ENCODE data around the gene CLRN3.

Gene CLRN3

DNA sequence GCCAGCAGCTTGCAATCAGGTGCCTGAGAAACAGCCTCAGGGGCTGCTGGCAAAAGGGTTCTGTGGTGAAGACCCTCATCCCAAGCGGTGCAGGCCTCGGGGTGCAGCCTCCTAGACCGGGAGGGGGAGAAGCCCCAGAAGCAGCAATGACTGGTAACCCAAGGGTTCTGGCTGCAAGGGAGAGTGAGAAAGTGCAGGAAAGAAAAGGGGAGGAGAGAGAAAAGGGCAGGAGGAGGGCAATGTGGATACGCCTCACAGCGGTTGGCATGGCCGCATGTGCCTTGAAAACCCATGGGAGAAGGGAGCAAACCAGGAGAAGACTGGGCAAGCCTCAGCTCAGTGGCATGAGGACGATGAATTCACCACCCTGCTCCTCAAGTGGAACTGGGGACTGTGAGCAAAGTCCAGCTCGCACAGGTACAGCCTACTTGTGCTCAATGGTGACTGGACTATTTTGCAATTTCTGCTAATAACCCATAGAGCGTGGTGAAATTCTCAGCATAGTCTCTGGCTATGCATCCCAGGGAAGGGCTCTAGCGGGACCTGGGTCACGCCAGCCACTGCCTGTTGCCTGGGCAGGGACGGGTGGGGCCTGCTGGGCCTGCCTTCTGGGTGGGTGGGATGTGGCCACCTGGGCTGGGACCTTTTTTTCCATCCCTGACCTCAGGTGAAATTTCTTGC, 6.2 kb downstream of the CLRN3 start:
- ChIA-PET POLR2A (no interaction called here), CTCF (interaction anchor here (0.6 kb wide), 2 partner anchors 114 to 1952 kb away, joined by 3 read pairs; no protein-coding TSS in a partner anchor)
- TF ChIP-seq BCL11A (tag by site-specific recombination; IDR thresholded peaks at IDR 0.05; ENCODE audit: low read depth), result no peak
- TF ChIP-seq ZNF571 (tag by site-specific recombination; IDR thresholded peaks at IDR 0.05), result no peak
- no peak for TF ChIP-seq ZNF214 (tag by site-specific recombination; IDR thresholded peaks at IDR 0.05; ENCODE audit: borderline replicate concordance)
- TF ChIP-seq ZNF549 (tag by site-specific recombination; IDR thresholded peaks at IDR 0.05), result no peak
- no peak for TF ChIP-seq ZNF560 (tag by site-specific recombination; IDR thresholded peaks at IDR 0.05; ENCODE audit: borderline replicate concordance)
- no peak for TF ChIP-seq ZNF658 (tag by site-specific recombination; IDR thresholded peaks at IDR 0.05)
- TF ChIP-seq RBAK (tag by site-specific recombination; IDR thresholded peaks at IDR 0.05), result no peak
- no peak for TF ChIP-seq ZNF529 (tag by site-specific recombination; IDR thresholded peaks at IDR 0.05; ENCODE audit: insufficient replicate concordance)
- no peak for TF ChIP-seq ZNF664 (tag by site-specific recombination; IDR thresholded peaks at IDR 0.05)
- TF ChIP-seq, protein P1, sequence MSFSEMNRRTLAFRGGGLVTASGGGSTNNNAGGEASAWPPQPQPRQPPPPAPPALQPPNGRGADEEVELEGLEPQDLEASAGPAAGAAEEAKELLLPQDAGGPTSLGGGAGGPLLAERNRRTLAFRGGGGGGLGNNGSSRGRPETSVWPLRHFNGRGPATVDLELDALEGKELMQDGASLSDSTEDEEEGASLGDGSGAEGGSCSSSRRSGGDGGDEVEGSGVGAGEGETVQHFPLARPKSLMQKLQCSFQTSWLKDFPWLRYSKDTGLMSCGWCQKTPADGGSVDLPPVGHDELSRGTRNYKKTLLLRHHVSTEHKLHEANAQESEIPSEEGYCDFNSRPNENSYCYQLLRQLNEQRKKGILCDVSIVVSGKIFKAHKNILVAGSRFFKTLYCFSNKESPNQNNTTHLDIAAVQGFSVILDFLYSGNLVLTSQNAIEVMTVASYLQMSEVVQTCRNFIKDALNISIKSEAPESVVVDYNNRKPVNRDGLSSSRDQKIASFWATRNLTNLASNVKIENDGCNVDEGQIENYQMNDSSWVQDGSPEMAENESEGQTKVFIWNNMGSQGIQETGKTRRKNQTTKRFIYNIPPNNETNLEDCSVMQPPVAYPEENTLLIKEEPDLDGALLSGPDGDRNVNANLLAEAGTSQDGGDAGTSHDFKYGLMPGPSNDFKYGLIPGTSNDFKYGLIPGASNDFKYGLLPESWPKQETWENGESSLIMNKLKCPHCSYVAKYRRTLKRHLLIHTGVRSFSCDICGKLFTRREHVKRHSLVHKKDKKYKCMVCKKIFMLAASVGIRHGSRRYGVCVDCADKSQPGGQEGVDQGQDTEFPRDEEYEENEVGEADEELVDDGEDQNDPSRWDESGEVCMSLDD (tag by site-specific recombination; IDR thresholded peaks at IDR 0.05), result no peak
- TF ChIP-seq, protein P2, sequence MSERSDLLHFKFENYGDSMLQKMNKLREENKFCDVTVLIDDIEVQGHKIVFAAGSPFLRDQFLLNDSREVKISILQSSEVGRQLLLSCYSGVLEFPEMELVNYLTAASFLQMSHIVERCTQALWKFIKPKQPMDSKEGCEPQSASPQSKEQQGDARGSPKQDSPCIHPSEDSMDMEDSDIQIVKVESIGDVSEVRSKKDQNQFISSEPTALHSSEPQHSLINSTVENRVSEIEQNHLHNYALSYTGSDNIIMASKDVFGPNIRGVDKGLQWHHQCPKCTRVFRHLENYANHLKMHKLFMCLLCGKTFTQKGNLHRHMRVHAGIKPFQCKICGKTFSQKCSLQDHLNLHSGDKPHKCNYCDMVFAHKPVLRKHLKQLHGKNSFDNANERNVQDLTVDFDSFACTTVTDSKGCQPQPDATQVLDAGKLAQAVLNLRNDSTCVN (tag by site-specific recombination; optimal IDR thresholded peaks at IDR 0.05), result no peak
- TF ChIP-seq, protein P3, sequence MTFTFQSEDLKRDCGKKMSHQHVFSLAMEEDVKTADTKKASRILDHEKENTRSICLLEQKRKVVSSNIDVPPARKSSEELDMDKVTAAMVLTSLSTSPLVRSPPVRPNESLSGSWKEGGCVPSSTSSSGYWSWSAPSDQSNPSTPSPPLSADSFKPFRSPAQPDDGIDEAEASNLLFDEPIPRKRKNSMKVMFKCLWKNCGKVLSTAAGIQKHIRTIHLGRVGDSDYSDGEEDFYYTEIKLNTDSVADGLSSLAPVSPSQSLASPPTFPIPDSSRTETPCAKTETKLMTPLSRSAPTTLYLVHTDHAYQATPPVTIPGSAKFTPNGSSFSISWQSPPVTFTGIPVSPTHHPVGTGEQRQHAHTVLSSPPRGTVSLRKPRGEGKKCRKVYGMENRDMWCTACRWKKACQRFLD (tag by site-specific recombination; IDR thresholded peaks at IDR 0.05), result no peak
- TF ChIP-seq SCRT2 (tag by site-specific recombination; IDR thresholded peaks at IDR 0.05), result no peak
- no peak for TF ChIP-seq ZNF426 (tag by site-specific recombination; IDR thresholded peaks at IDR 0.05)
- no peak for TF ChIP-seq GLIS1 (tag by site-specific recombination; IDR thresholded peaks at IDR 0.05)

DNA sequence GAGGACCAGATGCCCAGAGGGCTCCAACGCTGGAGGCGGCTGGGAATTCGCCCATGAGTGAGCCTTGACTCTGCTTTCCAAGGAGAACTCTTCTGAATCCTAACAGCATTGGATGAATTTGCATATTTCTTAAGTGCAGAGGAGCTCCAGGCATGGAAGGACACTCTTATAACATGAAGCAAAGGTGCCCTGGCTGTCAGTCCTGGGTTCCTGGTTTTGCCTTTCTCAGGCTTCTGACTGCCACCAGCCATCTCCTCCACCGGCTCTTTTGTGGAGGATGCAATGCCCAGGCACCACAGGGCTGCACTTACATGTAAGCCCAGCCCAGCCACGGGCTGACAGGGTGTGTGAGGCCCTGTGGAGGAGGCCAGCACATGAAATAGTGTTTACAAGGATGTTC, 8.2 kb downstream of the CLRN3 start:
- Histone ChIP-seq H3K9me3 (ENCODE audit: control insufficient read depth, insufficient read depth, low read depth, low read length) (no peaks in the 10 kb centered on the region), H3K27ac (ENCODE audit: extremely low read depth, low read depth, low read length) (no peak overlapping the region), H3K36me3 (ENCODE audit: control insufficient read depth in 2 of 2, insufficient read depth in 1 of 2, low read length in 2 of 2) (no peaks in the 10 kb centered on the region), H3K4me3 (ENCODE audit: low read depth, low read length) (no peak overlapping the region), H3K4me1 (ENCODE audit: control insufficient read depth, insufficient read depth, low read length) (no peaks in the 10 kb centered on the region)
- ChIA-PET CTCF (interaction anchor here (0.5 kb wide), 1 partner anchor 151 kb away, joined by 5 read pairs; no protein-coding TSS in a partner anchor), POLR2A (no interaction called here)
- TF ChIP-seq, protein P4, sequence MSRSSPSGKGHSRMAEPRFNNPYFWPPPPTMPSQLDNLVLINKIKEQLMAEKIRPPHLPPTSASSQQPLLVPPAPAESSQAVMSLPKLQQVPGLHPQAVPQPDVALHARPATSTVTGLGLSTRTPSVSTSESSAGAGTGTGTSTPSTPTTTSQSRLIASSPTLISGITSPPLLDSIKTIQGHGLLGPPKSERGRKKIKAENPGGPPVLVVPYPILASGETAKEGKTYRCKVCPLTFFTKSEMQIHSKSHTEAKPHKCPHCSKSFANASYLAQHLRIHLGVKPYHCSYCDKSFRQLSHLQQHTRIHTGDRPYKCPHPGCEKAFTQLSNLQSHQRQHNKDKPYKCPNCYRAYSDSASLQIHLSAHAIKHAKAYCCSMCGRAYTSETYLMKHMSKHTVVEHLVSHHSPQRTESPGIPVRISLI (tag by site-specific recombination; IDR thresholded peaks at IDR 0.05), result no peak
- TF ChIP-seq ZNF670 (tag by site-specific recombination; IDR thresholded peaks at IDR 0.05; ENCODE audit: low read depth) (no peak), GFI1B (tag by site-specific recombination; IDR thresholded peaks at IDR 0.05) (no peak)

More for the DNA sequence above, 6.2 kb downstream of the CLRN3 start:
- no peak overlapping the region for H3K4me3 ChIP-seq (ENCODE audit: low read depth, low read length)
- H3K27ac ChIP-seq (ENCODE audit: extremely low read depth, low read depth, low read length), result no peak overlapping the region
- no peaks in the 10 kb centered on the region for H3K9me3 ChIP-seq (ENCODE audit: control insufficient read depth, insufficient read depth, low read depth, low read length)
- no peaks in the 10 kb centered on the region for H3K4me1 ChIP-seq (ENCODE audit: control insufficient read depth, insufficient read depth, low read length)
- no peaks in the 10 kb centered on the region for H3K36me3 ChIP-seq (ENCODE audit: control insufficient read depth in 2 of 2, insufficient read depth in 1 of 2, low read length in 2 of 2)

All from HEK293 (cell line).